ENCODE results near the gene RPS6KA5.

Gene RPS6KA5

DNA sequence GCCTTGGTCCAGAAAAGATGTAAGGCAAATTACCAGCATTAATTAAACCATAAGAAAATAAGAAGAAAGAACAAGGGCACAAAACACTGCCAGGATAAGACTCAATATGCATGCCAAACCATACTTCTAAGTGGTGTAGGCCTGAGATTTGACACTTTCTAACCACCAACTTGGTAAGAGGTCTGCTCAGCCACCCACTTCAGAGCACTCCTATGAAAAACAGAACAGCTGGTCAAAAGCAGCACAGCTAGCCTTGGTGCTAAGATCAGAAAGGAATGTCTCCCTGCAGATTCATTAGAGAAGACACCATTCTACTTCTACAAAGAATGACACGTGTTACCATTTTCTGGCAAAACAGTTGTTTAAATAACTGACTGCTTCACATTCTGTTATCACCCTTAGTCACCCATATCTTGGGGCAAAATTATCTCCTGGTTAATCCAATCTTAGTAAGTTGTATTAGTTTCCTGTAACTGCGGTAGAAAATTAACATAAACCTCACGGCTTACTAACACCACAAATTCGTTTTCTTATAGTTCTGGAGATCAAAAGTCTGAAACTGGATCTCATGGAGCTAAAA lies 13.2 kb downstream of the RPS6KA5 start:
- in situ Hi-C loops (cut with MboI; ENCODE audit: low pct_unique_long_range_greater_than_20kb, low sequenced_read_pairs, unreplicated experiment) = no loop called here
- TF ChIP-seq, protein P1, sequence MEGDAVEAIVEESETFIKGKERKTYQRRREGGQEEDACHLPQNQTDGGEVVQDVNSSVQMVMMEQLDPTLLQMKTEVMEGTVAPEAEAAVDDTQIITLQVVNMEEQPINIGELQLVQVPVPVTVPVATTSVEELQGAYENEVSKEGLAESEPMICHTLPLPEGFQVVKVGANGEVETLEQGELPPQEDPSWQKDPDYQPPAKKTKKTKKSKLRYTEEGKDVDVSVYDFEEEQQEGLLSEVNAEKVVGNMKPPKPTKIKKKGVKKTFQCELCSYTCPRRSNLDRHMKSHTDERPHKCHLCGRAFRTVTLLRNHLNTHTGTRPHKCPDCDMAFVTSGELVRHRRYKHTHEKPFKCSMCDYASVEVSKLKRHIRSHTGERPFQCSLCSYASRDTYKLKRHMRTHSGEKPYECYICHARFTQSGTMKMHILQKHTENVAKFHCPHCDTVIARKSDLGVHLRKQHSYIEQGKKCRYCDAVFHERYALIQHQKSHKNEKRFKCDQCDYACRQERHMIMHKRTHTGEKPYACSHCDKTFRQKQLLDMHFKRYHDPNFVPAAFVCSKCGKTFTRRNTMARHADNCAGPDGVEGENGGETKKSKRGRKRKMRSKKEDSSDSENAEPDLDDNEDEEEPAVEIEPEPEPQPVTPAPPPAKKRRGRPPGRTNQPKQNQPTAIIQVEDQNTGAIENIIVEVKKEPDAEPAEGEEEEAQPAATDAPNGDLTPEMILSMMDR (IDR thresholded peaks at IDR 0.05; ENCODE audit: extremely low read depth, insufficient read depth, missing control alignments) = no peak
- no peak for DNase-seq (ENCODE audit: low spot score)

DNA sequence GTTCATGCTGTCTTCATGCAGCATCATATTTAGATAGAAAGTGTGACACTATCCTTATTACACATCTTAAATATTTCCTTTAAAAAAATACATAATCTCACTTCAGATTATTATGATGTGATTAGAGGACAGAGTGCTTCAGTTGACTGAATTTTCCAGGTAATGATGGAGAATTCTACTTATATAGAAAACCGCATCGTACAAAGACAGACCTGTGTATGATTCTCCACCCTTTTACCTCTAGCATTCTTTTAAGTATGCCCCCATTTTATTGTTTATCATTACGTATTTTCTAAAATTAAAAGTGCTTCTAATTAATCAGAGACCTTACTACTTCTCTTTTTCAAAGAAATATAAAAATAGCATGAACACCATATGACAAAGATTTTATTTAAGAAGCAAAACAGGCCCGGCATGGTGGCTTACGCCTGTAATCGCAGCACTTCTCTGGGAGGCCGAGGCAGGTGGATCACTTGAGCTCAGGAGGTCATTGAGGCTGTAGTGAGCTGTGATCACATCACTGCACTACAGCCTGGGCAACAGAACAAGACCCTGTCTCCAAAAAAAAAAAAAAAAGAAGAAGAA lies 13.9 kb downstream of the RPS6KA5 start:
- TF ChIP-seq, protein P1 (IDR thresholded peaks at IDR 0.05; ENCODE audit: extremely low read depth, insufficient read depth, missing control alignments) = no peak
- no peak for DNase-seq (ENCODE audit: low spot score)
- in situ Hi-C loops (cut with MboI; ENCODE audit: low pct_unique_long_range_greater_than_20kb, low sequenced_read_pairs, unreplicated experiment) = no loop called here

DNA sequence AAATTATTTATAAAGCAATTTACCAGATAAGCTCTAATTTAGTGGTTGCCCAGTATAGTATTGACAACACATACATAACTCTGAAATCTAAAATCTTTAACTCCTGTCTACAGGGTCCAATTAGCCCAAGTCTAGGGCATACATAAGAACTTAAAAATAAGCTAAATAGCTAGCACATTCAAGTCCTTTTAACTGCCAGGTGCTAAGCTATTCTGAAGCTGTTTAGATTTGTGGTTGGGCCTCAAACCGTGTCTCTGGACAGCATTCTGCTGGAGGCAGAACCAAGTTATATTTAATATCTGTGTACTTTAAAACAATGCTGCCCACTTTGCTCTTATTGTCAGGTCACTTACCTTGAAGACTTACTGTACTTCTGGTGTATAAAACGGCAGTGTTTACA lies 19.0 kb downstream of the RPS6KA5 start:
- no peak for DNase-seq (ENCODE audit: low spot score)
- TF ChIP-seq, protein P1 (IDR thresholded peaks at IDR 0.05; ENCODE audit: extremely low read depth, insufficient read depth, missing control alignments) = no peak
- in situ Hi-C loops (cut with MboI; ENCODE audit: low pct_unique_long_range_greater_than_20kb, low sequenced_read_pairs, unreplicated experiment) = no loop called here

DNA sequence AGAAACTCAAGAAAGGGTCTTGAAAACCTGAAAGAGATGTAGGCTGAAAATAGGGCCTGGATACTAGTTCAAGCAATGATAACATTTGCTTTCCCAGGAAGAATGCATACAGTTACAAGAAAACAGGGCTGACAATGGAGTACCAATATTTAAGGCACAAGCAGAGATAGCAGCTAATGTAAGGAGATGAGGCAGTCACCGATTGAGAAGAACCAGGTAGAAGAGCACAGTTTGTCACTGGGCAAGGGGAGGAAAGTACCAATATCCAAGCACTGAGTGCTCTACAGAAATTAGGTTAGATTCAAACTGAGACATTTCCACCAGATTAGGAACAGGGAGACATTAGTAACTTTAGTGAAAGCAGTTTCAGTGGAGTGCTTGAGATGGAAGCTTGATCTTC lies 19.9 kb downstream of the RPS6KA5 start:
- TF ChIP-seq, protein P1 (IDR thresholded peaks at IDR 0.05; ENCODE audit: extremely low read depth, insufficient read depth, missing control alignments) = no peak
- in situ Hi-C loops (cut with MboI; ENCODE audit: low pct_unique_long_range_greater_than_20kb, low sequenced_read_pairs, unreplicated experiment) = no loop called here

DNA sequence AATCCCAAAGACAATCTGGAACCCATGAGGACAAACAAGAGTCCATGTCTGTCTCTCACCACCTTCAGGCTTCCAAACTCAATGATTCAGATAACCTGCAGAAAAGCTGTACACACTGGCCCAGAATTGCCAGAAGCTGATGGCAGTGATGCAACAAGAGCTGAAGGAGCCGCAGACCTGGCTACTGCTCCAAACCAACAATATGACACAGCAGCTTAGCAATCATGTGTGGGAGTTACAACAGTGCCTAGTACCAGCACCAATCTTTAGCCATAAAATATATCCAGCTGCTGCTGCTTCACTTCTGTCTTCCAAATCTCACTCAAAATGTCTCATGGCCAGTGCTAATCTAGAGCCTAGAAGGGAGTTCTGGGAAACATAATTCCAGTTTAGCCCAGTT lies 22.0 kb downstream of the RPS6KA5 start:
- no peak for DNase-seq (ENCODE audit: low spot score)
- in situ Hi-C loops (cut with MboI; ENCODE audit: low pct_unique_long_range_greater_than_20kb, low sequenced_read_pairs, unreplicated experiment) = no loop called here
- TF ChIP-seq, protein P1 (IDR thresholded peaks at IDR 0.05; ENCODE audit: extremely low read depth, insufficient read depth, missing control alignments) = no peak

More for the DNA sequence above, 19.9 kb downstream of the RPS6KA5 start:
- no peak for DNase-seq (ENCODE audit: low spot score)

DNA sequence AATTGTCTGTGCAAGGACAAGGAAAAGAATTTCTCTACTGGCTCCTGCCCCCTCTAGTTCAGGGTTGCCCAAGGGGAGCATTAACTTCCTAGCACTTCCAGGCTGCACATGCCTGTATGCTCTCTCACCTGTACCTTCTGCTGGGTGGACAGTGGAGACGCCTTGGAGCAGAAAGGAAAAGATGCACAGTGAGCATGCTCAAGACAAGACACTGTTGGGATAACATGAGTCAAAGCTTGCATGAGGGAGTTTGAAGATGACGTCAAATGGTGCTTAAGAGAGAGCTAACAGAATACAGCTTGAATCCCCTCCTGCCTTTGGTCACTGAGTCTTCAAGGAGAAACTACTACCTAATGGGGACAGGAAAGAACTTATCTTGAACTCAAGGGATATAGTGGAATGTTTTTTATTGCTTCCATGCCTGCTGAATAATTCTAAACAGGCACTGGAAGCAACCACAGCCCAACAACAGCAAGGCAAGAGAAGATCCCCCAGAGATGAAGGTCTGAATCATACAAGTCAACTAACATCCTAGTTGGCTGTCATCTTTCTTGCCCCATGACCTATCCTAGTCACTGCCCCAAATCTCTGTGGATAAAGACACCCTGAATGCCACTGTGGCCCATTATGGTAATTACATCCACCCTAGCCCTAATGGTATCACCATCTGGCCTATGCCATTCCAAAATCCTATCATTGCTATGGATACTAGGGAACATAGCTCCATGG lies 23.5 kb downstream of the RPS6KA5 start:
- TF ChIP-seq, protein P1 (IDR thresholded peaks at IDR 0.05; ENCODE audit: extremely low read depth, insufficient read depth, missing control alignments) = no peak
- in situ Hi-C loops (cut with MboI; ENCODE audit: low pct_unique_long_range_greater_than_20kb, low sequenced_read_pairs, unreplicated experiment) = no loop called here
- no peak for DNase-seq (ENCODE audit: low spot score)

All from GM13977 (cell line).